ENCODE data around the gene CFAP57.
A peak's percentile ranks its signal among the peaks of the same experiment; 100 is the strongest.

The CFAP57 gene

DNA sequence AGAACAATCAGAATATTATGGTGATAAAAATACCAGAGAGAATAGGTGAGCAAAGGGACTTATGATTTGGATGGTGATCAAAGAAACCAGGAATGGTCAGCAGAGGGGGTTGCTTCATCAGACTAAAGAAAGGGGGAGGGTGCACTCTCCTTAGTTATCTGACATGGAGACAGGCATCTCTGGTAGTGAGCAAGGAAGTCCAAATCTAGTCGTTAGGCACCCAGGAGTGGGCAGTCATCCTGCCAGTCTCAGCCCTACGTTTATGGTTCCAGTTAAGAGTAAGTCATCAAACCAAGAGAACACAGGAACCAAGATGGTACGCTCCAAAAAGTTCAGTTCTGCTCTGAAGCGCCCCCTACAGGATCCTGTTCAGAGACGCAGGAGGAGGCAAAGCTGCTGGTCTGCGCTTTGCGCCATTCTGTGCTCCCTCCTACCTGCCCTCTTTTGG is 28.7 kb upstream of the CFAP57 start:
- intact Hi-C loops (cut with DNase I; ENCODE audit: low total_unique reads): no loop called here
- TF ChIP-seq, protein P1, sequence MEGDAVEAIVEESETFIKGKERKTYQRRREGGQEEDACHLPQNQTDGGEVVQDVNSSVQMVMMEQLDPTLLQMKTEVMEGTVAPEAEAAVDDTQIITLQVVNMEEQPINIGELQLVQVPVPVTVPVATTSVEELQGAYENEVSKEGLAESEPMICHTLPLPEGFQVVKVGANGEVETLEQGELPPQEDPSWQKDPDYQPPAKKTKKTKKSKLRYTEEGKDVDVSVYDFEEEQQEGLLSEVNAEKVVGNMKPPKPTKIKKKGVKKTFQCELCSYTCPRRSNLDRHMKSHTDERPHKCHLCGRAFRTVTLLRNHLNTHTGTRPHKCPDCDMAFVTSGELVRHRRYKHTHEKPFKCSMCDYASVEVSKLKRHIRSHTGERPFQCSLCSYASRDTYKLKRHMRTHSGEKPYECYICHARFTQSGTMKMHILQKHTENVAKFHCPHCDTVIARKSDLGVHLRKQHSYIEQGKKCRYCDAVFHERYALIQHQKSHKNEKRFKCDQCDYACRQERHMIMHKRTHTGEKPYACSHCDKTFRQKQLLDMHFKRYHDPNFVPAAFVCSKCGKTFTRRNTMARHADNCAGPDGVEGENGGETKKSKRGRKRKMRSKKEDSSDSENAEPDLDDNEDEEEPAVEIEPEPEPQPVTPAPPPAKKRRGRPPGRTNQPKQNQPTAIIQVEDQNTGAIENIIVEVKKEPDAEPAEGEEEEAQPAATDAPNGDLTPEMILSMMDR (IDR thresholded peaks at IDR 0.05): no peak
- Histone ChIP-seq H3K4me3 (no peak overlapping the region), H3K36me3 (no peaks in the 10 kb centered on the region), H3K27me3 (peaks cover 0 to 6% of the 10 kb centered on the region in 2 donors), H3K27ac (no peak overlapping the region), H3K4me1 (peaks cover 0 to 12% (median 9%) of the 10 kb centered on the region in 4 donors), H3K9me3 (peaks cover 0 to 4% (median 0%) of the 10 kb centered on the region in 3 donors)
- no peak for DNase-seq

DNA sequence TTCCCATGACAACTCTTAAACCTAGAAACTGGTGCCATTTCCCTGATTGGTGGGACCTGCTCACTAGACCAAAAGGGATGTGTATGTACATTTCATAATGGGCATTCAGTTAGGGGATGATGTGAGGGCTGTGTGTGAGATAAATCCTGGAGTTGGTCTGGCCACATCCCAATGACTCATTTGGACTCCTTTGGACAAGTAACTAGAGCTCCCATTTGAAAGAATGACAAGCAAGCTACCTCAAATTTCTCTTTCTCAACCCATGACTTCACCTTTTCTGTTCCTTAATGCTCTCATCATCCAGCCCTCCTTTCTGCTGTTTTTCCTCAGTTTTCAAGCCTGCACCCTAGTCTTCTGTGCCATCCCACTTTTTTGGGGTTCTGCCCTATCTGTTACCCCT is 27.9 kb upstream of the CFAP57 start:
- TF ChIP-seq, protein P1 (IDR thresholded peaks at IDR 0.05): no peak
- intact Hi-C loops (cut with DNase I; ENCODE audit: low total_unique reads): no loop called here
- peaks cover 0 to 13% (median 10%) of the 10 kb centered on the region in 4 donors for H3K4me1 ChIP-seq

DNA sequence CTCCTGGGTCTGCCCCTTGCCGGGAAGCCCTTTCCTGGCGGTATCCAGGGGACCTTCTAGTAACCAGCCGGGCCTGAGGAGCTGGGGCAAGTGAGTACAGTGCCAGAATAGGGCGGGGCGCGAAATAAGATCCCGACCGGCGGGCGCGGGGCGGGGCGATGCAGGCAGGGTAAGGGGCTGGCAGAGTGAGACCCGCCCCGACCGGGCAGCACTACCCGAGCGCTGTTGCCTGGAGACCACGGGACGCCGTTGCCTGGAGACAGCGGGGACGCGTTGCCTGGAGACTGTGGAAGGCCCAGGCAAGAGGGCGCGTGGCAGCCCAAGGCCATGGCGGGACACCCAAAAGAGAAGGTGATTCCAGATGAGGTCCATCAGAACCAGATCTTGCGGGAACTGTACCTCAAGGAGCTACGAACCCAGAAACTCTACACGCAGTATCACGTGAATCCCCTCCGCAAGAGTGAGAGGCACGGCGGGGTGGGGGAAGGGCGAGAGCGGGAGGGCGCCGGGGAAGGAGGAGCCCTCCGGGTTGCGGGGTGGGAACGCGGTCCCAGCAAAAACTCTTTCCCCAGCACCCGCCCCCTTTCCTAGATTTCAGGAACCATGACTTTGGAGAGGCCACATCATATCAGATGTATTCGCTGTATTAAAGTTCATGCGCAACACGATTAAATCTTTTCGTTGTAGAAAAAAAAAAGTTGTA is 24.4 kb upstream of the CFAP57 start:
- peak in 1 of 2 donors; percentile 36 for DNase-seq
- H3K4me3 ChIP-seq: peak overlapping the region; percentile 36 to 46
- no peaks in the 10 kb centered on the region for H3K36me3 ChIP-seq

More for the DNA sequence above, 27.9 kb upstream of the CFAP57 start:
- H3K36me3 ChIP-seq: no peaks in the 10 kb centered on the region
- peaks cover 0 to 10% of the 10 kb centered on the region in 2 donors for H3K27me3 ChIP-seq
- H3K27ac ChIP-seq: no peak overlapping the region
- no peak for DNase-seq
- H3K4me3 ChIP-seq: no peak overlapping the region
- H3K9me3 ChIP-seq: peaks cover 0 to 4% (median 0%) of the 10 kb centered on the region in 3 donors

DNA sequence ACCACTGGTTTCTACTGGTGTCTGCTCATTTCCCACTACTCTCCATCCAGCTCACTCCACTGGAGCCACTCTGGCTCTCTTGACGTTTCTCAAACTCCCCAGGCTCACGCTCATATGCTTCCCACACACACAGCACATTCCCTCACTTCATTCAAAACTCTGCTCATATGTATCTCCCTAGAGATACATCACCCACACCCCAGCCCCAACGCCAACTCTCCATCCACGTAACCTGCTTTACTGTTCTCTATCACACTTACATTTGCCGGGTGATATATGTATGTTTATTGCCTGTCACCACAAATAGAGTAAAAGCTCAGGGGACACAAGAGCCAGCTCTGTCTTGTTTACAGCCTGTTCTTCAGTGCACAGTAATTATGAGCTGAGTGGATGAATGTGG is 22.2 kb upstream of the CFAP57 start:
- TF ChIP-seq, protein P1 (IDR thresholded peaks at IDR 0.05): no peak
- peaks cover 0 to 13% (median 10%) of the 10 kb centered on the region in 4 donors for H3K4me1 ChIP-seq
- no peak overlapping the region for H3K4me3 ChIP-seq
- no peaks in the 10 kb centered on the region for H3K36me3 ChIP-seq
- DNase-seq: no peak
- H3K27ac ChIP-seq: no peak overlapping the region
- intact Hi-C loops (cut with DNase I; ENCODE audit: low total_unique reads): no loop called here
- peaks cover 0 to 43% of the 10 kb centered on the region in 2 donors for H3K27me3 ChIP-seq
- no peaks in the 10 kb centered on the region for H3K9me3 ChIP-seq

More for the DNA sequence above, 24.4 kb upstream of the CFAP57 start:
- TF ChIP-seq, protein P1 (IDR thresholded peaks at IDR 0.05): no peak
- no peaks in the 10 kb centered on the region for H3K9me3 ChIP-seq
- intact Hi-C loops (cut with DNase I; ENCODE audit: low total_unique reads): no loop called here
- peaks cover 0 to 39% of the 10 kb centered on the region in 2 donors for H3K27me3 ChIP-seq
- peaks cover 0 to 13% (median 10%) of the 10 kb centered on the region in 4 donors for H3K4me1 ChIP-seq
- no peak overlapping the region for H3K27ac ChIP-seq

DNA sequence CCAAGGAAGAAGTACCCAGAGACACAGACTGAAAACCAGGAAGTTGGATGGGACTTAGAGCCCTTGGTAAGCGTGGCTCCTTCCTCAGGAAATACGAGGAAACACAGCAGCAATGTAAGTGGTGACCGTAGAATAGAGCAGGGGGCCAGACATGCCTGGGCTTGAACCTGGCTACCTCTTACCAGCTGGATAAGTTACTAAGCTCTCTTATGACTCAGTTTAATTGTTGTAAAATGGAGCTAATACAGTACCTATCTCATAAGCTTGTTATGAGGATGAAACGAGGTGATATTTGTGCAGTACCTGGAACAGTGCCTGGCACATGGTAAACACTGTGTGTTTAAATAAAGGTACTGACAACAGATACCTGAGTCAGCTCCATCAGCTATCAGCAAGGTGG is 19.3 kb upstream of the CFAP57 start:
- Histone ChIP-seq H3K4me3 (no peak overlapping the region), H3K27me3 (peaks cover 0 to 45% of the 10 kb centered on the region in 2 donors), H3K27ac (no peak overlapping the region), H3K9me3 (no peaks in the 10 kb centered on the region), H3K36me3 (no peaks in the 10 kb centered on the region), H3K4me1 (peaks cover 0 to 8% (median 4%) of the 10 kb centered on the region in 4 donors)
- intact Hi-C loops (cut with DNase I; ENCODE audit: low total_unique reads): no loop called here
- TF ChIP-seq, protein P1 (IDR thresholded peaks at IDR 0.05): no peak
- DNase-seq: no peak

Measured in tibial artery (tissue), 4 donors.